Measurements from ENCODE around the gene SFXN5. TPM values are rescaled to one million over a fixed set of nuclear protein-coding genes. Genes with fewer than 3 reads are reported as not detected.

SFXN5 gene
- polyA plus RNA-seq, 3 donors: 2.8 to 5.3 (median 4.5) TPM

DNA sequence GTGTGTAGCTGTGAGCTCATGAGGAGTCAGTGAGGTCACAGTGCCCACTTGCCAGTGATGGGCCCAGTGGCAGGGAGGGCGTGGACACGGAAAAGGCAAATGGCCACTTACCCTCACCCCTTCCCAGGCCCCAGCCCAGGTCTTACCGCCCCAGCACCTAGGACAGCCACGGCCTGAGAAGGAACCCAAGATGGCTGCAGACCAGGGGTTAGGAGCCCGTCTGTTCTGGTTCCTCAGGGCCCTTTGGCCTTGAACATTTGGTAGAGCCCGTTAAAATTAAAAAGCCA, 80.1 kb downstream of the SFXN5 start:
- WGBS, 3 donors: 92 to 97% (median 95%) methylated on average over 6 of the region's 6 CpGs
- no peak overlapping the region for H3K27ac ChIP-seq (ENCODE audit: low read depth, low read length)

GRCh38 chr2:72990695-72991438, 80.6 kb downstream of the SFXN5 start:
- H3K27ac ChIP-seq (ENCODE audit: low read depth, low read length): no peak overlapping the region
- 86 to 94% (median 92%) methylated on average over 12 to 13 of the region's 13 CpGs for whole genome bisulfite sequencing, 3 donors

GRCh38 chr2:72989770-72990556, 81.5 kb downstream of the SFXN5 start:
- WGBS, 3 donors: 75 to 93% (median 82%) methylated on average over 23 to 26 of the region's 26 CpGs

GRCh38 chr2:72988726-72989273, 82.7 kb downstream of the SFXN5 start:
- H3K27ac ChIP-seq (ENCODE audit: low read depth, low read length): no peak overlapping the region
- WGBS, 3 donors: 87 to 95% (median 93%) methylated on average over 9 of the region's 9 CpGs

More at GRCh38 chr2:72989770-72990556, 81.5 kb downstream of the SFXN5 start:
- H3K27ac ChIP-seq (ENCODE audit: low read depth, low read length): no peak overlapping the region

GRCh38 chr2:72988041-72988440, 83.5 kb downstream of the SFXN5 start:
- 96 to 98% (median 96%) methylated on average over 3 of the region's 3 CpGs for WGBS, 3 donors
- H3K27ac ChIP-seq (ENCODE audit: low read depth, low read length): no peak overlapping the region

- WGBS, 3 donors: 46 to 80% (median 74%) methylated on average over 12 of the region's 12 CpGs
- no peak overlapping the region for H3K27ac ChIP-seq (ENCODE audit: low read depth, low read length)
These were observed 85.4 kb downstream of the SFXN5 start for GRCh38 chr2:72985891-72986683.

- 95 to 98% (median 98%) methylated on average over 5 of the region's 5 CpGs for WGBS, 3 donors
These were observed 86.4 kb downstream of the SFXN5 start for GRCh38 chr2:72985136-72985535.

GRCh38 chr2:72984172-72984671, 87.3 kb downstream of the SFXN5 start:
- 43 to 80% (median 61%) methylated on average over 7 of the region's 7 CpGs for WGBS, 3 donors
- H3K27ac ChIP-seq (ENCODE audit: low read depth, low read length): no peak overlapping the region

More at GRCh38 chr2:72985136-72985535, 86.4 kb downstream of the SFXN5 start:
- no peak overlapping the region for H3K27ac ChIP-seq (ENCODE audit: low read depth, low read length)

DNA sequence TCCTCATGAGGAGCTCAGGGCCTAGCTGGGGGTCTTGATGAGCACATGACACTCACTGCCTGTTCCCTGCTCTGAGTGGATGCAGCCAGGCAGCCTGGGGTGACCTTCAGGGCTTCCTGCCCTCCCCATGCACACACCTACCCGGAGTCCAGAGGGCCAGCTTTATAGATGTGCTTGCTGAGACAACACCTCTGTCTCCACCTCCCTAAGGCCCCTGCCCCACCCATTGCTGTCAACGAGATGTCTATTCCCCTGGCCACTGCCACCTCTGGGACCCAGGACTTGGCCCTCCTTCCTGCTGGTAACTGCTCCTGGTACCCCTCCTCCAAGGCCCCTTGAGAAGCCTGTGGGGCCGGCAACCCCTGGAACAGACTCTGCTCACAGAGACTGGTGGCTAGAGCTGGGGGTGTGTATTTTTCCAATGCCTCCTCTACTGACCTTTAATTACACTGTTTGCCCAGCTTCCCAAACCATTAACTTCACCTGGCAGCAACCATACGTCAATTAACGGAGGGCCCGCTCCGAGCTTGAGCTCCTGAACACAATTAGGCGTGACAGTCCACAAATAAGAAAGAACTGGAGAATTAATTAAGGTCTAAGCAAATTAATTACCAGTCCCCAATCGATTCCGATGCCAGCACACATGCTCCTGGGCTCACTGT, 87.9 kb downstream of the SFXN5 start:
- WGBS, 3 donors: 68 to 83% (median 78%) methylated on average over 10 of the region's 10 CpGs
- H3K27ac ChIP-seq (ENCODE audit: low read depth, low read length): no peak overlapping the region

DNA sequence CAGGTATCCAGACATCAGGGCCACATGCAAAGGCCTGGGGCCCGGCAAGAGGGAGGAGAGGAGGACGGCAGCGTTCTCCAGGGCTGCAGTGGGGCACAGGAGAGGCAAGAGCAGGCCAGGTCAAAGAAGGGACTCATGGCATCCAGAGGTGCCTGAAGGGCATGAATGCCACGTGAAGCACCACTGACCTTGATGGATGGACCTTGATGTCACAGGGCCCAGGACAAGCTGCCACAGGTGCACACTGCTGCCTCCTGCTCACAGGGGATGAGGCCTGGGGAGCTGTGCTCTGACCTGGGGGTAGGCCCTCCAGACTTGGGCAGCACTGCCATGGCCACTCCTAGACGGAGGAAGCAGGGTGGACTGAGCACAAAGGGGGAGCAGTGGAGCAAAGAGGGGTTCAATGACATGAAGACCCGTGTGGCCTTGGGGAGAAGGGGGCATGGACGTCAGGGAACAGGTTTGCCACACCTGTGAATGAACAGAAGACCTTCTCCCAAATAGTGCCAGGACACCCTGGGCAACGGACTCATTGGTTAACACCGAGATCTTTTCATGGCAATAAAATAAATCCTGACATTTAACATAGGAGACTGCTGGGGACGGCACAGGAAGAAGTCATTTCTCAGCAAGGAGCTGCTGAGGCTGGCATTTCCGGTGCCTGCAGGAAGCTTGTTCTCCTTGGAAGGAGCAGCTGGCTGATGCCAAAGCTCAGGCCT, 88.6 kb downstream of the SFXN5 start:
- WGBS, 3 donors: 86 to 90% (median 90%) methylated on average over 11 of the region's 11 CpGs
- H3K27ac ChIP-seq (ENCODE audit: low read depth, low read length): no peak overlapping the region

DNA sequence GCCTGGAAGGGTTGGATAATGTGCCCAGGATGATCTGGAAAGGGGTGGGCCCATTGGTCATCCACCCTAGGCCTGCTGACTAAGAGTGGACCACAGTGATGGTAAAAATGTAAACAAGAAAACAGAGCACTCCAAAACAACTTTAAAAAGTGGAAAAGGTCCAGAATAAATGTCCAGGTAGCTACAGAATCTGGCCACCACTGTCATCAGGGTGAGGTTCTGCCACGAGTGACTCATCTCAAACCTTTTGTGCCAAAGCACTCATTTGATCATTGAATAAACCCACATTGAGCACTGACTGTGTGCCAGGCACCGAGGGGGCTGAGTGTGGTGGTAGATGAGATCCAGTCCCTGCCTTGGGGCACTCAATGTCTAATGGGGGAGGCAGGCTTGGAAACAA, 89.3 kb downstream of the SFXN5 start:
- H3K27ac ChIP-seq (ENCODE audit: low read depth, low read length): no peak overlapping the region
- 85 to 95% (median 93%) methylated on average over 2 of the region's 2 CpGs for WGBS, 3 donors

DNA sequence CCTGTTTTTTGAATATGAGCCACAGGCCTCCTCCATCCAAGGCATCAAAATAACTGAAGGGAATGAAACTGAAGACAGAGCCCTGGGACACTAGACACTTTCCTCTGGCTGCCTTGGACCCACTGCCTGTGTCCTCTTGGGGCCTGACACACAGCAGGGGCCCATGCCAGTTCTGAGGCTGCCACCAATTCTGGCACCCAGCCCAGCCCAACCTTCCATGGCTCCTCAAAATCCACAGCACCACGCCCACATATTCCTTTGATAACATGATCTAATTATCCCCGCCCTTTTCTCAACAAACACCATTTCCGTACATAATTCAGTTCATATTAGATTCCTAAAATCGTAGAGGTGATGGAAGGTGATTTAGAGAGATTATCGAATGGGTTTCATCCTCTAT, 90.0 kb downstream of the SFXN5 start:
- WGBS, 3 donors: 93 to 96% (median 96%) methylated on average over 5 of the region's 5 CpGs
- no peak overlapping the region for H3K27ac ChIP-seq (ENCODE audit: low read depth, low read length)

GRCh38 chr2:72980535-72981217, 90.8 kb downstream of the SFXN5 start:
- WGBS, 3 donors: 89 to 92% (median 90%) methylated on average over 11 of the region's 11 CpGs

GRCh38 chr2:72979896-72980295, 91.6 kb downstream of the SFXN5 start:
- H3K27ac ChIP-seq (ENCODE audit: low read depth, low read length): no peak overlapping the region
- whole genome bisulfite sequencing, 3 donors: 37 to 76% (median 41%) methylated on average over 3 of the region's 3 CpGs

More at GRCh38 chr2:72980535-72981217, 90.8 kb downstream of the SFXN5 start:
- no peak overlapping the region for H3K27ac ChIP-seq (ENCODE audit: low read depth, low read length)

DNA sequence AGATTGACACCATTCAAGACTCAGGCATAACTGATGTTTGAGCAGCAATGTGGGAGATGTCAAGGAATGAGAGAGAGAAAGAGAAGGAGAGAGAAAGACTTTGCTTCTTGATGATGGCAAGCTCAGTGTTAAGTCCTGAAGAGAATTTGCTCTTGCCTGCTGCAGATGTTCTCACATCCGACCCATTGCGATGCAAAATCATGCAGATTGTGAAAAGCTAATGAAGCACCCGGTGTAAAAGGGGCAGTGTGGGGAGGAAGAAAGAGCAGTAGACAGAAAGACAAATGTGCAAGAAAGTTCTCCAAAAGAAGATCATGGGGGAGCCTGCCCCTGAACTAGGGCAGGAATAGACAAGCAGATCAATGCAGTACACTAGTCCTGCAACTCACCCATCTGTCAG, 96.5 kb downstream of the SFXN5 start:
- 67 to 78% (median 75%) methylated on average over 3 of the region's 3 CpGs for WGBS, 3 donors
- no peak overlapping the region for H3K27ac ChIP-seq (ENCODE audit: low read depth, low read length)

GRCh38 chr2:72974436-72974754, 97.1 kb downstream of the SFXN5 start:
- 69 to 95% (median 75%) methylated on average over 2 of the region's 2 CpGs for WGBS, 3 donors

More at GRCh38 chr2:72974436-72974754, 97.1 kb downstream of the SFXN5 start:
- H3K27ac ChIP-seq (ENCODE audit: low read depth, low read length): no peak overlapping the region

All from adipose tissue (tissue), 3 donors.